ENCODE data around the gene SPDEF.

Gene SPDEF

DNA sequence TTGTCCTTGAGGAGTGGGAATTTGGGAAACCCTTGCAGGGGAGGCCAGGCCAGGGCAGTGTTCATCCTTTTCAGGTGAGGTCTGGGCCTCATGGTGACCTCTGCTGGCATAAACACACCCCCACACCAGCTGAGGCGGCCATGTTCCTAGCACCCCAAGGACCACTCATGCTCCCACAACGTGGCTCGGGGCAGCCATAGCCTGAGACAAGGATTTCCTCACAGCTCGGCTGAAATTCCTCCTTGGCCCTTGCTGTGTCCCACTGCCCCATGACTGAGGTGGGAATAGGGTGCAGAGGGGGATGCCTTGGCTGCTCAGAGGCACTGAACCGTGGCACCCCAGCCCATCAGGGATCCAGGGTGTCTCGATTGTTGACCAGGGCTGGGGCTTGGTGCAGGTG, 27.3 kb upstream of the SPDEF start:
- DNase-seq, result no peak

GRCh38 chr6:34581561-34581920, 25.4 kb upstream of the SPDEF start:
- DNase-seq, result no peak

DNA sequence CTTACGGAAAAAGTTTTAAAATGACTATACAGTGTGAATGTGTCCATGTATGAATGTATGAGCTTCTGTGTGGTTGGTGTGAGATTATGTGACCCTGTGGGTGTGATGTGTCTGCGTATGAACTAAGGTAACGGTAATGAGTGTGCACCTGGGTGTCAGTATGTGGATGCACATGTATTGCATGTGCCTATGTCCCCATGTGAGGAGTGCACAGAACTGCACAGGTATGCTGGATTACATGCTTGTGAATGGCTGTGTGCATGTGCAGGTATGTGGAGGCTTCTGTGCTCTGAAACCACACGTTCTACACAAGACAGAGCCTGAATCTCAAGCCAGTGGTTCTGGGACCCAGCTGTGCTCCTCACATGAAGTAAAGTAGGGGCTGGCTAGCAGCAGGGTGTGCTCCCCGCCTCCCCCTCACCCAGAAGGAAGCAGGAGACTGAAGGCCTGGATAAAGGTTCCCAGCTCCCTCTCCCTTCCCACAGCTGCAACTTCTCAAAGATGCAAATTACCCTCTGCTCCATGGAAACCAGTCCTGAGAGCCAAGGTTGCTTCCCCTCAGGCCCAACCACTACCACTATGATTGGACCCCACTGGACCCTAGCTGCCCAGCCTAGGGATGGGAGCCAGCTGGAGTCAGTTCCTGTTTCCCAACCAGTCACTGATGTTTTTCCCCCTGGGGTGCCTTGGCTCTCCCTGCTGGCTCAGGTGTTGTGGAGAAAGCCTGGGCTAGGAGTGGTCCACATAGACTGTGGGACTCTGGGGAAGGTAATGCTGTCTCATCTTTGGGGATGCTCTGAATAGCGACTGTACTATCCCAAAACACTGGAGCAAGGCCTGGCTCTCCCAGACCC, 24.8 kb upstream of the SPDEF start:
- no peak for DNase-seq

DNA sequence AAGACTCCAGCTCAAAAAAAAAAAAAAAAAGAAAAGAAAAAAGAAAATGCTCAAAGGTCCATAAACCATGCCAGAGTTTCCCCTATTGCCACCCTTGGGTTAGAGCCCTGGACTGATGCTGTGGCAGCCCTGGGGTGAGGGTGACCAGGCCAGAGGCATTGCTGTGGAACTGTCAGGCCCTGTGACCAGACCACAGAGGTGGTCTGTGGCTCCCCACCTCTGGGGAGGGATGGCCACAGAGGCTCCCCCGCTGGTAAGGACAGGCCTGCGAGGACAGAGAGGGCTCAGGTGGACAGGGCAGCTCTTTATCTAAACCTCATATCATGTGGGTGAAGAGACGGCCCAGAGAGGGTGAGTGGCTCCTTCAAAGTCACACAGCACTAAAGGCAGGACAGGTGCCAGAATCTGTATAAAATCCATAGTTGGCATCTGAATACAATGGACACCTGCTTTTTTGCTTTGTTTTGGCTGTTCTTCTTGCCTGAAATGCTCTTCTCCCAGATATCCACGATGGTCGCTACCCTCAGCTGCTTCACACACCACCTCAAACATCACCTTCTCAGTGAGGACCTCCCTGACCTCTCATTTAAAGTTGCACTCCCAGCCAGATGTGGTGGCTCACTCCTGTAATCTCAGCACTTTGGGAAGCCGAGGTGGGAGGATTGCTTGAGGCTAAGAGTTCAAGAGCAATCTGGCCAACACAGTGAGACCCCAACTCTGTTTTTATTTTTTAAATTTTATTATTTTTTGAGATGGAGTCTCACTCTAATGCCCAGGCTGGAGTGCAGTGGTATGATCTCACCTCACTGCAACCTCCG, 22.5 kb upstream of the SPDEF start:
- no peak for DNase-seq

DNA sequence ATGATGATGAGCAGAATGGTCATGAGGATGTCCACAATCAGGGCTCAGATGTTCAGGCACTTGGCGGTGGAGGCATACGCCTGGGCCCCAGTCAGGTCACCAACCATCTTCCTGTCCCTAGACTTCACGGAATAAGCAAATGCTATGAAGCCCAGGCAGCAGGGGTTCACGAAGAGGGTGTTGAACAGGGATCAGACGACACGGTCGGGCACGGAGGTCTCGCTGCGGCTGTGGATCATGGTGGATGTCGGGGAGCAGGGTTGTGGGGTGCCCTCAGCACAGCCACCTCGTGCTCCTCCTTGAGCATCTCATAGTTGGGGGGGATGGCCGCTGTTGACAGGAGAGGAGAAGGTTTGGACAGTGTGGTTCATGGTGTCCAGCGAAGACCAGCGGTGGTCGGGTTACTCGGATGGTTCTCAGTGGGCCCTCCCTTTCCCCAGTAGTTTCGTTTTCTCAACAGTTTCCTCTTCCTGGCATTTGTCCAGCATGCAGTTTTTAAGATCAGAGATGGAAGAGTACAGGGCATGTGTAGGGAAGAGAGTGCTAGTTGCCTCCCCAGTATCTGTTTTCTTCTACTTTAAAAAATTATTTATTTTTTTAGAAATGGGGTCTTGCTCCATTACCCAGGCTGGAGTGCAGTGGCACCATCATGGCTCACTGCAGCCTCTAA, 20.3 kb upstream of the SPDEF start:
- peak; percentile 9 for DNase-seq

- no peak for DNase-seq
Measured at GRCh38 chr6:34575326-34575725, 19.2 kb upstream of the SPDEF start.

DNA sequence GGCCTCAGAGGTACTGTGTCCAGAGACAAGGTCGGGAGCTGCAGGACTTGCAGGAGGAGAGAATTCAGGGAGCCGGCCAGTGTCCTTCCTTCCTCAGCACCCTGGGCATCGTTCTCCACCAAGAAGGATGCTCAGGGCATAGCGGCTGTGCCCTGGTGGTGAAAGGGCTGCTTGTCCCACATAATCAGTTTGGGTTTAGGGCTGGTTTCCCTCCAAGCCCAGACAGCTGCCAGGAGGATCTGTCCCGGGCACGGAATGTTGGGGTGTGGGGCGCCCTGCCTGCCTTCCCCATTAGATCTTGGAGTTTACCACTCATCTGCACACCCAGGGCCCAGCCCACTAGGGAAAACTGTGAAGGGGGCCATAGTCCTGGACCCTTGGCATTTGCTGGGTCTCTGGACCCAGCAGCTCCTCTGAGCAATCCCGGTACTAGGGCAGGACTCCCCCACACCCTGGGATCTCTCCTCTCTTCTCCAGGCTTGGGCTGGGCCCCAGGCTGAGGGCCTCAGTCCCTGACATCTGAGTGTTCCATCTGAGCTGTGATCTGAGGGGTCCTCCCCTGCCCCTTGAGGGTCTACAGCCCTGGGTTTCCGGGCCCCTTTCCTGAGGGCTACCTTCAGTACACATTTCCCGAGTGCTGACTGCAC, 18.6 kb upstream of the SPDEF start:
- DNase-seq, result no peak

DNA sequence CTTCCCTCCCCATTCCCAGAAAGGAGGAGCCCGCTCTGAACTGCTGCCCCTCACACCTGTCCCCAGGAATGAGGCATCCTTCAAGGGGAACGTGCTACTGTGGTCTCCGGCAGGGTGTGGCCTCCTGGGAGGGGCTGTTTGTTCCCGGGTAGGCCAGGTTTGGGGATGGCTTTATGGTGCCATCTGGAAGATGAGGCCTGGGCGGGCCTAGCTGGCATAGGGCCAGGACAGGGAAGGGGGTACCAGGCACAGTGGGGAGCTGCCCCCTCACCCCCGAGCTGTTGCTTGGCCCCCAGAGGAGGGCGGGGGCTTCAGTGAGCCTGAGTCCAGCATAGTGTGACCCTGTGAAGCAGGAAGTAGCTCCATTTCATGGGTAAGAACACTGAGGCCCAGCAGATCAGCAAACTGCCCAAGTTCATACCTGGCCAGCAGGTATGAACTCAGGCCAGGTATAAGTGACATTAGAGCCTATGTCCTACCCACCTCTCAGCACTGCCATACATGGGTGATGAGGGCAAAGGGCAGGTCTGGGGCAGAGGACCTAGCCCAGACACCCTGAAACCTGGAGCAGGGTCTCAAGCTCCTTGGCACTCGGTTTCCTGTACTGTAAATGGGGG, 17.5 kb upstream of the SPDEF start:
- no peak for DNase-seq

- DNase-seq, result no peak
Measured at GRCh38 chr6:34572585-34572984, 16.5 kb upstream of the SPDEF start.

DNA sequence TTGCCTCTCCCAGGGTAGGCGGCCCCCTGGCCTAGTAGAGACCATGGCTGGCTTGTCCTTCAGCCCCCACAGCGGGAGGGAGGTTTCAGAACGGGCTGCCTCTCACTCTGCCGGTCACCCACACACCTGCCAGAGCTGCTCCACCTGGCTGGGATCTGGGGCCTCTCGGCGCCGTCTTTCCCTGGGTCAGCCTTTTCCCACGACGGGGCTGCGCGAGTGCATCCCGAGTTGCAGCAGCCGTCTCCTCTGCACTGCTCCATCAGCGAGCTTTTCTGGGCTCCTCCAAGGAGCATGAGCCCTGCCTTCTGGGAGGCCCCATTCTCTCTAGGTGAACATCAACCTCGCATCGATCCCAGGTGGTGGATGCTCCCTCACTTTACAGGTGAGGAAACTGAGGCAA, 15.9 kb upstream of the SPDEF start:
- no peak for DNase-seq

GRCh38 chr6:34571388-34571787, 15.3 kb upstream of the SPDEF start:
- DNase-seq, result no peak

- no peak for DNase-seq
Measured at GRCh38 chr6:34570066-34570833, 14.1 kb upstream of the SPDEF start.

DNA sequence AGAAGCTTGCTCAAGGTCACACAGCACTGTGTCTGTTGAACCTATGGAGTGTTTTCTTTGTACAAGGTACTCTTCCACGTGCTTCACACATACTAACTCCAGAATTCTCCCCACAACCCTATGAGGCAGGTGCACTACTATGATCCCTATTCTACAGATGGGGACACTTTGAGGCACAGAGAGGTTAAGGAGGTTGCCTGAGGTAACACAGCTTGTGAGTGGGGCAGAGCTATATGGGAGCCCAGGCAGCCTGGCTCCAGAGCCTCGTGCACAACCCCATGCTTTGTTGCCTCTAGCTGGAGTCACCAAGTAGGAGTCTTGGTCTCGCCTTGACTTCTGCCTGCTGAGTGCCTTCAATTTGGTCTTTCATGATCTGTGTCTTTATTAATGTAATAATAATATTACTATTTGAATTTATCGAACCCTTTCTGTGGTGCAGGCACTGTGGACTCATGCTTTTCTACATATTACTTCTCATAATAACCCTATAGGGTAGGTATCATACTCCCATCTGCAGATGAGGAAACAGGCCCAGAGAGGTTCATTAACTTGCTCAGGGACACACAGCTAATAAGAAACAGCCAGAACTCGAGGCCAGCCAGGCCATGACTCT, 13.3 kb upstream of the SPDEF start:
- no peak for DNase-seq

DNA sequence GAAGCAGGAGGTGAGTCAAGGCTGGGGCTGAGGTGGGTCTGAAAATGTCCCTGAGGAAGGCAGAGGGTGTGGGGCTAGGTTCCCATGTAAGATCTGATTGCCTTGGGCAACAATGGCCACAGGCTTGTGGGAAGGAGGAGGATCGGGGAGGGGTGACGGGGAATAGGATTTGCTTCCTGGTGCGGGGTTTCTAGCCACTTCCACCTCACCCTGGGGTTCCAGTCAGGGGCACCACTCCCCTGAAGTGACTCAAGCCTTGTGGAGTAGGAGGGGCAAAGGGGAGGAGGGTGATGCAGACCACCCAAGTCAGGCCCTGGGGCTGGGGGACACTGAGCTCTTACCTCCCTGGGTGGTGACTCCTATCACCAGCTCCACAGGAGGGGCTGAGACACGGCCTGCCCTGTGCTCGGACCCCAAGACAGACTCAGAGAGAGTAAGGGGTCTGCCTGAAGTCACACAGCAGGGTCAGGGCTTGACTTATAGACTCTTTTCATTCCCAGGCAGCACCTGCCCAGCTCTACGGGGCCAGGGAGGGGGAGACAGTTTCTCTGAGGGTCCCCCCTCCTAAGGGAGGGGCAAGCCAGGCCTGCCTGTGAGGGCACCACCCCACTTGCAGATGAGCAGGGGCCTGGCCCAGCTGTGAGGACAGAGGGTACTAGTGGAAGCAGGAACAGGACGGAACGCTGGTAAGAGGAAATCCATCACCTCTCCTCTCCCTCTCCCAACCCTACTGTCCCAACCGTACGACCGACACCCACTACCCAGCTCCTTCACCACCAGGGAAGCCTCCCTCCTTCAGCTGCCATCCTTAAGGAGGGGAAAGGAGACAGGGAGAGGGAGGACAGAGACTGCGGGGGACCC, 12.4 kb upstream of the SPDEF start:
- DNase-seq, result no peak

DNA sequence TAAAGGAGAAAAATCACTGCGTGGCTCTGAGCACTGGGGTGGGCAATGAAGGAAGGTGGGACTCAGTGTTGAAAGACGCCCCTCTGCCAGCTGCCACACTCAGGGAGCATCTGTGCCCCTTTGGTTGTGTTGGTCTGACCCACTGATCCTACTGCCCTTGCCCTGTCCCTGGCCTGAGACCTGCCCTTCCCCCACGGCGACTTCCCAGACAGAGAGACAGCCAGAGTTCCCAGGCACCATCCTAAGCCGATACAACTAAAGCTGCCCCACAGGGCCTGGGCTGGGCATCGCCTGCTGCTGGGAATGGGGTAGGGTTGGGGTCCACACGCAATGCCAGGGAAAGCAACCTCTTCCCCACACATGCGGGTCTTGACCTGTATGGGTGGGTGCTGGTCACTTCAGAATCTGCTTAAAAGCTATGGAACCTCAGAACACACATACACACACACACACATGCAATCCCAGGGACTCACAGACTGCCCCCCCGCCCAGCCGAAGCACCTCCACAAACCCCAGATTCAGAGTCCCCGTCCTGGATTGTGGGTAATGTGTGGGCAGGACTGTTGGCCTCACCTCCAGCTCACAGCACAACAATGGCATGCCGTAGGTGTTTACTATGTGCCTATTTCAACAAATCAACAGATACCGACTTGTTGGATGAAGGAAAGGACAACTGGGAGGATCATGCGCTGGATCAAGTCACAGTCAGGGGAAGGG, 10.9 kb upstream of the SPDEF start:
- DNase-seq, result no peak

- no peak for DNase-seq
Measured at GRCh38 chr6:34565722-34566137, 9.6 kb upstream of the SPDEF start.

- DNase-seq, result no peak
Measured at GRCh38 chr6:34564181-34564580, 8.1 kb upstream of the SPDEF start.

GRCh38 chr6:34563513-34563870, 7.4 kb upstream of the SPDEF start:
- no peak for DNase-seq

DNA sequence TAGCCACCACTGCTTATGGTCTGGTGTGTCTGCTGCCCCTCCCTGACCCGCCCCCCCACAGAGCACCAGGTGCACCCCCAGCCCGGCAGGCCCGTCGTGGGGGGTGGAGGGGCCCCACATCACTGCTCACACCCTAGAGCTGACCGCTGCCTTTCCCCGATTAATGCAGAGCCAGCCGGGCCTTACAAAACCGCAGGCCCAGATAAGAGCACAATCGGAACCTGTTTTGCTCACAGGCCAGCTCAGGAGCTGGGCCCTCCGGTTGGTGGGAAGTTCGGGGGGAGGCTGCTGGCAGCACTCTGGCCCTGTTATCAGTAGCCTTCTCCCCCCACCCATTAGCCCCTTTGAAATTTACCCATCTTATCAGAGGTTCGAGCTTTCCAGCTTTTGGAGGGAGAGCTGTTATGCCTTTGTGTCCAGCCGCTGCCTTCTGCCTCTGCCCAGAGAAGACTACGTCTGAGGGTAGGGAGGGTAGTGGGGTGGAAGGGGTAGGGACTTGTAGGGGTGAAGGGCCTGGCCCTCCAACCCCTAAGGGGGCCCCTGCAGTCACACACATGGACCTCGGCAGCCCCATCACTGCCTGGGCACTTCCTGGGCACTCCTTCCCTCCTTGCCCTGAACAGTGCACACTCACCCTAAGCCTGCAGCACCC, 6.9 kb upstream of the SPDEF start:
- no peak for DNase-seq
